ENCODE results near the gene XAGE2.

The XAGE2 gene

GRCh38 chrX:52424656-52425055 is 55.8 kb downstream of the XAGE2 start:
- DNase-seq (ENCODE audit: low spot score) = no peak

Data from hematopoietic multipotent progenitor cell treated with erythropoietin and hydrocortisone succinate and interleukin-3 and kit ligand, for 15 days (in vitro differentiated cells).